ENCODE measurements around the gene KRT8. TPM values are rescaled to one million over a fixed set of nuclear protein-coding genes. Genes with fewer than 3 reads are reported as not detected.
A peak's percentile ranks its signal among the peaks of the same experiment; 100 is the strongest.

The KRT8 gene
- total and polyA plus RNA-seq, 4 donors: 150 to 639 (median 482) TPM

- H3K27me3 ChIP-seq (ENCODE audit: control insufficient read depth in 3 of 3, insufficient read depth in 3 of 3, low read length in 2 of 3): no peaks in the 10 kb centered on the region
- no peak for DNase-seq
- H3K9me3 ChIP-seq (ENCODE audit: control insufficient read depth in 4 of 4, insufficient read depth in 3 of 4, low read length in 3 of 4): no peaks in the 10 kb centered on the region
- H3K27ac ChIP-seq (ENCODE audit: low read depth in 1 of 2, low read length in 1 of 2): no peak overlapping the region
- TF ChIP-seq CTCF (IDR thresholded peaks at IDR 0.05; ENCODE audit: control extremely low read depth, extremely low read depth): no peak
- no peak for ATAC-seq (ENCODE audit: insufficient read depth, low FRiP score)
- no peaks in the 10 kb centered on the region for H3K36me3 ChIP-seq (ENCODE audit: control insufficient read depth in 4 of 4, insufficient read depth in 4 of 4, low read length in 4 of 4)
- 91 to 95% methylated on average over 13 of the region's 13 CpGs for WGBS, 2 donors
- H3K4me1 ChIP-seq (ENCODE audit: control insufficient read depth in 5 of 5, insufficient read depth in 5 of 5, low read length in 5 of 5): peaks cover 0 to 12% (median 4%) of the 10 kb centered on the region in 5 donors
- H3K9ac ChIP-seq (ENCODE audit: insufficient read depth in 1 of 2, low read length in 2 of 2): no peak overlapping the region
- no peak overlapping the region for H3K4me3 ChIP-seq
These were observed 32.1 kb downstream of the KRT8 start for GRCh38 chr12:52872644-52873389.

- Histone ChIP-seq H3K36me3 (ENCODE audit: control insufficient read depth in 4 of 4, insufficient read depth in 4 of 4, low read length in 4 of 4) (no peaks in the 10 kb centered on the region), H3K27ac (ENCODE audit: low read depth in 1 of 2, low read length in 1 of 2) (peak overlapping the region in 1 of 2 donors; percentile 61), H3K4me1 (ENCODE audit: control insufficient read depth in 5 of 5, insufficient read depth in 5 of 5, low read length in 5 of 5) (peaks cover 0 to 12% (median 9%) of the 10 kb centered on the region in 5 donors), H3K9ac (ENCODE audit: insufficient read depth in 1 of 2, low read length in 2 of 2) (peak overlapping the region in 1 of 2 donors; percentile 54), H3K27me3 (ENCODE audit: control insufficient read depth in 3 of 3, insufficient read depth in 3 of 3, low read length in 2 of 3) (no peaks in the 10 kb centered on the region), H3K4me3 (no peak overlapping the region), H3K9me3 (ENCODE audit: control insufficient read depth in 4 of 4, insufficient read depth in 3 of 4, low read length in 3 of 4) (no peaks in the 10 kb centered on the region)
- ATAC-seq (ENCODE audit: insufficient read depth, low FRiP score): no peak
- peak; percentile 49 to 72 (median 70) for DNase-seq
- WGBS, 2 donors: 64 to 71% methylated on average over 9 of the region's 9 CpGs
- TF ChIP-seq CTCF (IDR thresholded peaks at IDR 0.05; ENCODE audit: control extremely low read depth, extremely low read depth): no peak
These were observed 33.4 kb downstream of the KRT8 start for GRCh38 chr12:52871291-52872039.

- Histone ChIP-seq H3K4me3 (no peak overlapping the region), H3K4me1 (ENCODE audit: control insufficient read depth in 5 of 5, insufficient read depth in 5 of 5, low read length in 5 of 5) (peaks cover 0 to 12% (median 9%) of the 10 kb centered on the region in 5 donors), H3K36me3 (ENCODE audit: control insufficient read depth in 4 of 4, insufficient read depth in 4 of 4, low read length in 4 of 4) (no peaks in the 10 kb centered on the region), H3K9ac (ENCODE audit: insufficient read depth in 1 of 2, low read length in 2 of 2) (peak overlapping the region in 1 of 2 donors; percentile 54), H3K9me3 (ENCODE audit: control insufficient read depth in 4 of 4, insufficient read depth in 3 of 4, low read length in 3 of 4) (no peaks in the 10 kb centered on the region), H3K27ac (ENCODE audit: low read depth in 1 of 2, low read length in 1 of 2) (no peak overlapping the region), H3K27me3 (ENCODE audit: control insufficient read depth in 3 of 3, insufficient read depth in 3 of 3, low read length in 2 of 3) (no peaks in the 10 kb centered on the region)
- ATAC-seq (ENCODE audit: insufficient read depth, low FRiP score) (peak; percentile 31), DNase-seq (peak in 2 of 3 donors; percentile 33 to 57)
- 36% methylated on average over 14 of the region's 14 CpGs for WGBS, 2 donors
- peak; percentile 37 for TF ChIP-seq CTCF (IDR thresholded peaks at IDR 0.05; ENCODE audit: control extremely low read depth, extremely low read depth)
These were observed 34.2 kb downstream of the KRT8 start for GRCh38 chr12:52870361-52871290.

All from lung (tissue), 12 donors.